K562 (cell line): ENCODE measurements around the gene TSPAN14. TPM values are rescaled to one million over a fixed set of nuclear protein-coding genes. Genes with fewer than 3 reads are reported as not detected.
A peak's percentile ranks its signal among the peaks of the same experiment; 100 is the strongest.

ENCODE experiments used
- GTF2A2 ChIP-seq: IDR thresholded peaks from 2 replicates; pipeline ENCODE4 v1.6.1; 2016; ENCODE audit warnings: mild to moderate bottlenecking, missing genetic modification characterization, missing compliant biosample characterization
- HCFC1 ChIP-seq: IDR thresholded peaks from 2 replicates; pipeline ENCODE4 v1.6.1; 2012; ENCODE audit warnings: low read depth, low read length, improper control_type of control experiment
- JUND ChIP-seq, 2 experiments: IDR thresholded peaks; 2 replicates in 1 of 2; 3 replicates in 1 of 2; pipeline ENCODE4 v1.6.1; 2011; ENCODE audit warnings: borderline replicate concordance in 2 of 2, low read depth in 2 of 2, low read length in 2 of 2, improper control_type of control experiment in 1 of 2, missing biosample characterization in 1 of 2, missing genetic modification characterization in 1 of 2, missing genetic modification reagents in 1 of 2
- MAFK ChIP-seq: IDR thresholded peaks from 2 replicates; pipeline ENCODE4 v1.6.1; 2011; ENCODE audit warnings: low read length, improper control_type of control experiment
- MED1 ChIP-seq: sonication (generic); formaldehyde crosslinking; IDR thresholded peaks from 2 replicates; pipeline ENCODE4 v1.8.1; 2023; ENCODE audit warnings: missing genetic modification reagents, borderline replicate concordance
- MYC ChIP-seq, 2 experiments: fragments of 250-450 bp in 1 of 2; sonication (Bioruptor Pico) in 1 of 2; IDR thresholded peaks; 2 replicates each; pipeline versions ENCODE4 v1.5.1 to v1.6.1; 2012 to 2021; ENCODE audit warnings: low read depth in 2 of 2, borderline replicate concordance in 1 of 2, improper control_type of control experiment in 1 of 2, low read length in 1 of 2, mild to moderate bottlenecking in 1 of 2, moderate library complexity in 1 of 2
- TOE1 ChIP-seq, 2 experiments: fragments of 450-650 bp in 1 of 2; sonication (generic) in 1 of 2; formaldehyde crosslinking in 1 of 2; IDR thresholded peaks; 2 replicates each; pipeline versions ENCODE4 v1.7.1 to v1.8.0; 2016 to 2022; ENCODE audit warnings: borderline replicate concordance in 2 of 2, mild to moderate bottlenecking in 2 of 2, antibody characterized with exemption in 1 of 2, inconsistent platforms in 1 of 2, low read depth in 1 of 2, missing genetic modification reagents in 1 of 2, moderate library complexity in 1 of 2
- YY1 ChIP-seq, 3 experiments: IDR thresholded peaks; 2 replicates each; pipeline ENCODE4 v1.6.1; 2011; ENCODE audit warnings: low read length in 2 of 3, mild to moderate bottlenecking in 2 of 3, moderate library complexity in 2 of 3, borderline replicate concordance in 1 of 3, control low read depth in 1 of 3, low read depth in 1 of 3; ENCODE audit not compliant: insufficient read depth in 3 of 3, insufficient replicate concordance in 2 of 3, control insufficient read depth in 1 of 3, insufficient read length in 1 of 3; ENCODE audit errors: extremely low read depth in 1 of 3
- ZEB2 ChIP-seq: fragments of 450-650 bp; IDR thresholded peaks from 2 replicates; pipeline ENCODE4 v1.6.1; 2016
- ZNF384 ChIP-seq: IDR thresholded peaks from 2 replicates; pipeline ENCODE4 v1.6.1; 2012; ENCODE audit warnings: low read depth, low read length, improper control_type of control experiment
- ZNF583 ChIP-seq: fragments of 250-450 bp; sonication (Bioruptor Pico); IDR thresholded peaks from 2 replicates; pipeline ENCODE4 v1.4.0; 2020
- ZNF75A ChIP-seq: fragments of 450-650 bp; formaldehyde crosslinking; IDR thresholded peaks from 2 replicates; pipeline ENCODE4 v1.4.0; 2020; ENCODE audit warnings: mild to moderate bottlenecking
- ZNF778 ChIP-seq: fragments of 450-650 bp; formaldehyde crosslinking; IDR thresholded peaks from 2 replicates; pipeline ENCODE4 v1.4.0; 2020; ENCODE audit warnings: mild to moderate bottlenecking, moderate library complexity
- polyA plus RNA-seq, 8 experiments: library from polyadenylated mRNA; depleted of rRNA in 4 of 8; stranded (reverse) in 5 of 8; unstranded in 3 of 8; fragments of >200 nt; fragmentation: Nextera tagmentation in 2 of 8; fragmentation: Illumina TruSeq in 1 of 8; extraction: Ambion mirVana in 2 of 8; extraction: Trizol in 1 of 8; gene quantifications; 2 replicates each; pipeline versions ENCODE4 v1.2.1 to v1.2.3, GENCODE V29; 2011 to 2014; ENCODE audit warnings: inconsistent platforms in 1 of 8, missing spikeins in 1 of 8
- total RNA-seq, 7 experiments: library from RNA; depleted of rRNA in 6 of 7; stranded (reverse); fragments of >200 nt in 6 of 7; fragmentation: Illumina TruSeq in 2 of 7; extraction: Trizol in 2 of 7; gene quantifications; 2 replicates each; pipeline versions ENCODE4 v1.2.1 to v1.2.3, GENCODE V29; 2011 to 2021; ENCODE audit warnings: low replicate concordance in 1 of 7
- TF ChIP-seq, protein P1 (sequence below): fragments of 450-650 bp; IDR thresholded peaks from 2 replicates; pipeline ENCODE4 v1.7.1; 2018; ENCODE audit warnings: mild to moderate bottlenecking, low read depth; ENCODE audit not compliant: partially characterized antibody
- TF ChIP-seq, protein P2 (sequence below): fragments of 150-350 bp; IDR thresholded peaks from 2 replicates; pipeline ENCODE4 v1.6.1; 2014; ENCODE audit warnings: low read depth, mild to moderate bottlenecking, low read length, borderline replicate concordance
- TF ChIP-seq, protein P3 (sequence below): sonication (generic); formaldehyde crosslinking; IDR thresholded peaks from 2 replicates; pipeline ENCODE4 v1.8.0; 2022; ENCODE audit warnings: mild to moderate bottlenecking, missing genetic modification reagents
- TF ChIP-seq, protein P4 (sequence below): sonication (generic); formaldehyde crosslinking; IDR thresholded peaks from 2 replicates; pipeline ENCODE4 v1.8.1; 2022; ENCODE audit warnings: missing genetic modification reagents

The TSPAN14 gene
- total and polyA plus RNA-seq, 9 of the 15 experiments (the other 6 are each of a cell fraction or from before 2014, with no cell fraction given), result 5.8 to 92.9 (median 23.3) TPM

DNA sequence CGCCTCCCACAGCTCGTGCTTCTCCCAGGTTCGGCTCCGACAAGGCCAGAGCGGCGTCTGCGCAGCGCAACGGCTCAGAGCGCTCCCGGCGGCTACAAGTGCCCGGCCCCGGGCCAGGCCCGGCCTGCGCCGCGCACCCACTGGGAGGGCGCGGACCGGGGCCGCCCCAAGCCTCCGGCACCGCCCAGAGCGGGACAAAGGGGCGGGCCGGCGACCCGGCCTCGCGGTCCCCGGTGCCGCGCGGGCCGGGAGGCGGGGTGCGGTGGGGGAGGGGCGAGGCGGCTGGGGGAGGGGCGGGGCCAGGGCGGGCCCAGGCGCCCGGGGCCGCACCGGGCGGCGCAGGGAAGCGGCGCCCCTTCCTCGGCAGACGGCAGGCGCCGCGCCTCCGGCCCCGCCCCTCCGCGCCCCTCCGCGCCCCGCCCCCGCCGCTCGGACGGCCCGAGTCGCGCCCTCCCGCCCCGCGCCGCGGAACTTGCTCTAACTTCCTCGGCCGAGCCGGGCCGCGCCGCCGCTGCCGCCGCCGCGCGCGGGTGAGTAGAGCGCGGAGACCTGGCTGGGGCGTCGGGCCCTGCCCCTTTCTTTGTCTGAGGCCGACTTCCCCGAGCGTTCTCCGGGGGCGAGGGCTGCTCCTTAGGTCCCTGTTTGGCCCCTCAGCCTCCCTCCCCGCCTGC is at the start of gene TSPAN14 (continued):
- TF ChIP-seq, protein P1, sequence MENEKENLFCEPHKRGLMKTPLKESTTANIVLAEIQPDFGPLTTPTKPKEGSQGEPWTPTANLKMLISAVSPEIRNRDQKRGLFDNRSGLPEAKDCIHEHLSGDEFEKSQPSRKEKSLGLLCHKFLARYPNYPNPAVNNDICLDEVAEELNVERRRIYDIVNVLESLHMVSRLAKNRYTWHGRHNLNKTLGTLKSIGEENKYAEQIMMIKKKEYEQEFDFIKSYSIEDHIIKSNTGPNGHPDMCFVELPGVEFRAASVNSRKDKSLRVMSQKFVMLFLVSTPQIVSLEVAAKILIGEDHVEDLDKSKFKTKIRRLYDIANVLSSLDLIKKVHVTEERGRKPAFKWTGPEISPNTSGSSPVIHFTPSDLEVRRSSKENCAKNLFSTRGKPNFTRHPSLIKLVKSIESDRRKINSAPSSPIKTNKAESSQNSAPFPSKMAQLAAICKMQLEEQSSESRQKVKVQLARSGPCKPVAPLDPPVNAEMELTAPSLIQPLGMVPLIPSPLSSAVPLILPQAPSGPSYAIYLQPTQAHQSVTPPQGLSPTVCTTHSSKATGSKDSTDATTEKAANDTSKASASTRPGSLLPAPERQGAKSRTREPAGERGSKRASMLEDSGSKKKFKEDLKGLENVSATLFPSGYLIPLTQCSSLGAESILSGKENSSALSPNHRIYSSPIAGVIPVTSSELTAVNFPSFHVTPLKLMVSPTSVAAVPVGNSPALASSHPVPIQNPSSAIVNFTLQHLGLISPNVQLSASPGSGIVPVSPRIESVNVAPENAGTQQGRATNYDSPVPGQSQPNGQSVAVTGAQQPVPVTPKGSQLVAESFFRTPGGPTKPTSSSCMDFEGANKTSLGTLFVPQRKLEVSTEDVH, result no peak
- TF ChIP-seq, protein P2, sequence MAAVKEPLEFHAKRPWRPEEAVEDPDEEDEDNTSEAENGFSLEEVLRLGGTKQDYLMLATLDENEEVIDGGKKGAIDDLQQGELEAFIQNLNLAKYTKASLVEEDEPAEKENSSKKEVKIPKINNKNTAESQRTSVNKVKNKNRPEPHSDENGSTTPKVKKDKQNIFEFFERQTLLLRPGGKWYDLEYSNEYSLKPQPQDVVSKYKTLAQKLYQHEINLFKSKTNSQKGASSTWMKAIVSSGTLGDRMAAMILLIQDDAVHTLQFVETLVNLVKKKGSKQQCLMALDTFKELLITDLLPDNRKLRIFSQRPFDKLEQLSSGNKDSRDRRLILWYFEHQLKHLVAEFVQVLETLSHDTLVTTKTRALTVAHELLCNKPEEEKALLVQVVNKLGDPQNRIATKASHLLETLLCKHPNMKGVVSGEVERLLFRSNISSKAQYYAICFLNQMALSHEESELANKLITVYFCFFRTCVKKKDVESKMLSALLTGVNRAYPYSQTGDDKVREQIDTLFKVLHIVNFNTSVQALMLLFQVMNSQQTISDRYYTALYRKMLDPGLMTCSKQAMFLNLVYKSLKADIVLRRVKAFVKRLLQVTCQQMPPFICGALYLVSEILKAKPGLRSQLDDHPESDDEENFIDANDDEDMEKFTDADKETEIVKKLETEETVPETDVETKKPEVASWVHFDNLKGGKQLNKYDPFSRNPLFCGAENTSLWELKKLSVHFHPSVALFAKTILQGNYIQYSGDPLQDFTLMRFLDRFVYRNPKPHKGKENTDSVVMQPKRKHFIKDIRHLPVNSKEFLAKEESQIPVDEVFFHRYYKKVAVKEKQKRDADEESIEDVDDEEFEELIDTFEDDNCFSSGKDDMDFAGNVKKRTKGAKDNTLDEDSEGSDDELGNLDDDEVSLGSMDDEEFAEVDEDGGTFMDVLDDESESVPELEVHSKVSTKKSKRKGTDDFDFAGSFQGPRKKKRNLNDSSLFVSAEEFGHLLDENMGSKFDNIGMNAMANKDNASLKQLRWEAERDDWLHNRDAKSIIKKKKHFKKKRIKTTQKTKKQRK, result no peak
- TF ChIP-seq ZEB2, result no peak
- no peak for TF ChIP-seq MAFK
- no peak for TF ChIP-seq ZNF778 (CRISPR knock-in tag)
- no peak for TF ChIP-seq JUND (IDR thresholded peaks at IDR 0.05; ENCODE audit: borderline replicate concordance, low read depth, low read length)
- no peak for TF ChIP-seq JUND (tag; IDR thresholded peaks at IDR 0.05; ENCODE audit: borderline replicate concordance, low read depth, low read length)
- TF ChIP-seq ZNF384, result no peak
- TF ChIP-seq TOE1 (IDR thresholded peaks at IDR 0.05; ENCODE audit: borderline replicate concordance), result no peak
- TF ChIP-seq TOE1 (CRISPR knock-in tag; IDR thresholded peaks at IDR 0.05; ENCODE audit: borderline replicate concordance, low read depth), result no peak
- 0 out of 2 replicates have a peak, but pooled peaks have one; percentile 14 for TF ChIP-seq ZNF583
- no peak for TF ChIP-seq HCFC1
- TF ChIP-seq, protein P3, sequence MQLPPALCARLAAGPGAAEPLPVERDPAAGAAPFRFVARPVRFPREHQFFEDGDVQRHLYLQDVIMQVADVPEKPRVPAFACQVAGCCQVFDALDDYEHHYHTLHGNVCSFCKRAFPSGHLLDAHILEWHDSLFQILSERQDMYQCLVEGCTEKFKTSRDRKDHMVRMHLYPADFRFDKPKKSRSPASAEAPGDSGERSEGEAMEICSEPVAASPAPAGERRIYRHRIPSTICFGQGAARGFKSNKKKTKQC, result no peak
- TF ChIP-seq GTF2A2 (tag), result no peak
- TF ChIP-seq, protein P4, sequence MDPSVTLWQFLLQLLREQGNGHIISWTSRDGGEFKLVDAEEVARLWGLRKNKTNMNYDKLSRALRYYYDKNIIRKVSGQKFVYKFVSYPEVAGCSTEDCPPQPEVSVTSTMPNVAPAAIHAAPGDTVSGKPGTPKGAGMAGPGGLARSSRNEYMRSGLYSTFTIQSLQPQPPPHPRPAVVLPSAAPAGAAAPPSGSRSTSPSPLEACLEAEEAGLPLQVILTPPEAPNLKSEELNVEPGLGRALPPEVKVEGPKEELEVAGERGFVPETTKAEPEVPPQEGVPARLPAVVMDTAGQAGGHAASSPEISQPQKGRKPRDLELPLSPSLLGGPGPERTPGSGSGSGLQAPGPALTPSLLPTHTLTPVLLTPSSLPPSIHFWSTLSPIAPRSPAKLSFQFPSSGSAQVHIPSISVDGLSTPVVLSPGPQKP (CRISPR knock-in tag), result no peak
- TF ChIP-seq MED1 (CRISPR knock-in tag), result no peak
- TF ChIP-seq ZNF75A, result no peak
- no peak for TF ChIP-seq YY1 (IDR thresholded peaks at IDR 0.05; ENCODE audit: borderline replicate concordance in 1 of 3, control insufficient read depth in 1 of 3, extremely low read depth in 1 of 3, insufficient read depth in 3 of 3, insufficient read length in 1 of 3, insufficient replicate concordance in 2 of 3, low read depth in 1 of 3, low read length in 2 of 3)
- TF ChIP-seq MYC (IDR thresholded peaks at IDR 0.05; ENCODE audit: low read depth, low read length), result peak; percentile 34; the same call in 1 of the 2 replicates
- TF ChIP-seq MYC (CRISPR knock-in tag; IDR thresholded peaks at IDR 0.05; ENCODE audit: borderline replicate concordance, low read depth), result no peak
